Measurements from ENCODE around the gene CPOX.
"Not testable (repeated sequence)": the region's sequence is repeated elsewhere in the genome, so short reads cannot be mapped to it uniquely, and the experiment has no call there.

CPOX gene

GRCh38 chr3:98559769-98560168 lies 33.6 kb downstream of the CPOX start:
- TF ChIP-seq ZNF146 (tag by site-specific recombination; IDR thresholded peaks at IDR 0.05): peak; percentile 54; the same call in 1 of the 2 replicates
- H3K27ac ChIP-seq (ENCODE audit: extremely low read depth, low read depth, low read length); H3K4me1 ChIP-seq (ENCODE audit: control insufficient read depth, insufficient read depth, low read length); POLR2A ChIA-PET; H3K9me3 ChIP-seq (ENCODE audit: control insufficient read depth, insufficient read depth, low read depth, low read length); H3K4me3 ChIP-seq (ENCODE audit: low read depth, low read length); CTCF ChIA-PET; H3K36me3 ChIP-seq (ENCODE audit: control insufficient read depth in 2 of 2, insufficient read depth in 1 of 2, low read length in 2 of 2): not testable (repeated sequence)

- no peaks in the 10 kb centered on the region; the same call in 1 of the 2 replicates for H3K4me1 ChIP-seq (ENCODE audit: control insufficient read depth, insufficient read depth, low read length)
- H3K36me3 ChIP-seq (ENCODE audit: control insufficient read depth in 2 of 2, insufficient read depth in 1 of 2, low read length in 2 of 2): no peaks in the 10 kb centered on the region
- H3K27ac ChIP-seq (ENCODE audit: extremely low read depth, low read depth, low read length): no peak overlapping the region
- ChIA-PET POLR2A (interaction anchor here (0.6 kb wide), 1 partner anchor 93 kb away, joined by 4 read pairs; no protein-coding TSS in a partner anchor), CTCF (interaction anchor here (0.9 kb wide), 1 partner anchor 257 kb away, joined by 3 read pairs; no protein-coding TSS in a partner anchor)
- H3K4me3 ChIP-seq (ENCODE audit: low read depth, low read length): no peak overlapping the region
- TF ChIP-seq SCRT2 (tag by site-specific recombination; IDR thresholded peaks at IDR 0.05) (no peak), ZNF658 (tag by site-specific recombination; IDR thresholded peaks at IDR 0.05) (no peak), OSR2 (tag by site-specific recombination; IDR thresholded peaks at IDR 0.05) (no peak)
- no peaks in the 10 kb centered on the region for H3K9me3 ChIP-seq (ENCODE audit: control insufficient read depth, insufficient read depth, low read depth, low read length)
These were observed 35.1 kb downstream of the CPOX start for GRCh38 chr3:98558100-98558827.

- H3K27ac ChIP-seq (ENCODE audit: extremely low read depth, low read depth, low read length): no peak overlapping the region
- no peak for TF ChIP-seq ZNF157 (tag by site-specific recombination; IDR thresholded peaks at IDR 0.05)
- TF ChIP-seq ZNF645 (tag by site-specific recombination; IDR thresholded peaks at IDR 0.05): no peak
- no peaks in the 10 kb centered on the region; the same call in 1 of the 2 replicates for H3K4me1 ChIP-seq (ENCODE audit: control insufficient read depth, insufficient read depth, low read length)
- ChIA-PET CTCF (interaction anchor here (0.7 kb wide), 1 partner anchor 21 kb away, joined by 3 read pairs; no protein-coding TSS in a partner anchor), POLR2A (no interaction called here)
- H3K4me3 ChIP-seq (ENCODE audit: low read depth, low read length): no peak overlapping the region
- no peaks in the 10 kb centered on the region for H3K36me3 ChIP-seq (ENCODE audit: control insufficient read depth in 2 of 2, insufficient read depth in 1 of 2, low read length in 2 of 2)
- no peaks in the 10 kb centered on the region for H3K9me3 ChIP-seq (ENCODE audit: control insufficient read depth, insufficient read depth, low read depth, low read length)
These were observed 35.9 kb downstream of the CPOX start for GRCh38 chr3:98557324-98558010.

- H3K27ac ChIP-seq (ENCODE audit: extremely low read depth, low read depth, low read length): no peak overlapping the region
- ChIA-PET CTCF (interaction anchor here (0.7 kb wide), 1 partner anchor 20 kb away, joined by 3 read pairs; no protein-coding TSS in a partner anchor), POLR2A (no interaction called here)
- H3K36me3 ChIP-seq (ENCODE audit: control insufficient read depth in 2 of 2, insufficient read depth in 1 of 2, low read length in 2 of 2): no peaks in the 10 kb centered on the region
- no peaks in the 10 kb centered on the region for H3K9me3 ChIP-seq (ENCODE audit: control insufficient read depth, insufficient read depth, low read depth, low read length)
- TF ChIP-seq GLI4 (tag by site-specific recombination; IDR thresholded peaks at IDR 0.05) (no peak), ZNF335 (tag by site-specific recombination; conservative IDR thresholded peaks at IDR 0.05) (0 out of 2 replicates have a peak, but pooled peaks have one; percentile 38), ZNF660 (tag by site-specific recombination; IDR thresholded peaks at IDR 0.05) (0 out of 2 replicates have a peak, but pooled peaks have one; percentile 23)
- no peaks in the 10 kb centered on the region; the same call in 1 of the 2 replicates for H3K4me1 ChIP-seq (ENCODE audit: control insufficient read depth, insufficient read depth, low read length)
- no peak overlapping the region for H3K4me3 ChIP-seq (ENCODE audit: low read depth, low read length)
These were observed 37.0 kb downstream of the CPOX start for GRCh38 chr3:98556164-98557130.

GRCh38 chr3:98555025-98555379 lies 38.4 kb downstream of the CPOX start:
- H3K36me3 ChIP-seq (ENCODE audit: control insufficient read depth in 2 of 2, insufficient read depth in 1 of 2, low read length in 2 of 2): no peaks in the 10 kb centered on the region
- no peak overlapping the region for H3K27ac ChIP-seq (ENCODE audit: extremely low read depth, low read depth, low read length)
- CTCF ChIA-PET: interaction anchor here (0.7 to 0.8 kb wide), 2 partner anchors 26 to 147 kb away, joined by 3 read pairs; no protein-coding TSS in a partner anchor
- H3K9me3 ChIP-seq (ENCODE audit: control insufficient read depth, insufficient read depth, low read depth, low read length): no peaks in the 10 kb centered on the region
- no peak overlapping the region for H3K4me3 ChIP-seq (ENCODE audit: low read depth, low read length)
- H3K4me1 ChIP-seq (ENCODE audit: control insufficient read depth, insufficient read depth, low read length): no peaks in the 10 kb centered on the region; the same call in 1 of the 2 replicates
- POLR2A ChIA-PET: no interaction called here
- TF ChIP-seq ZIC2 (tag by site-specific recombination; IDR thresholded peaks at IDR 0.05) (no peak), ZBTB26 (tag by site-specific recombination; optimal IDR thresholded peaks at IDR 0.05) (no peak), ZNF221 (tag by site-specific recombination; IDR thresholded peaks at IDR 0.05; ENCODE audit: borderline replicate concordance) (no peak), ZNF10 (tag by site-specific recombination; IDR thresholded peaks at IDR 0.05) (no peak), ZBTB20 (tag by site-specific recombination; IDR thresholded peaks at IDR 0.05) (no peak), ZNF423 (tag by site-specific recombination; IDR thresholded peaks at IDR 0.05) (no peak), ZNF561 (tag by site-specific recombination; IDR thresholded peaks at IDR 0.05; ENCODE audit: borderline replicate concordance) (no peak), ZNF580 (tag by site-specific recombination; IDR thresholded peaks at IDR 0.05) (no peak)

Measured in HEK293 (cell line).